Brain pericyte (primary cell): Measurements from ENCODE around the gene PTCRA.
"Not testable (repeated sequence)": the region's sequence is repeated elsewhere in the genome, so short reads cannot be mapped to it uniquely, and the experiment has no call there.

Experiments
- DNase-seq: peaks from one replicate; pipeline ENCODE4 v3.0.0-alpha.2; 2012; ENCODE audit warnings: low read depth, low spot score

PTCRA gene

DNA sequence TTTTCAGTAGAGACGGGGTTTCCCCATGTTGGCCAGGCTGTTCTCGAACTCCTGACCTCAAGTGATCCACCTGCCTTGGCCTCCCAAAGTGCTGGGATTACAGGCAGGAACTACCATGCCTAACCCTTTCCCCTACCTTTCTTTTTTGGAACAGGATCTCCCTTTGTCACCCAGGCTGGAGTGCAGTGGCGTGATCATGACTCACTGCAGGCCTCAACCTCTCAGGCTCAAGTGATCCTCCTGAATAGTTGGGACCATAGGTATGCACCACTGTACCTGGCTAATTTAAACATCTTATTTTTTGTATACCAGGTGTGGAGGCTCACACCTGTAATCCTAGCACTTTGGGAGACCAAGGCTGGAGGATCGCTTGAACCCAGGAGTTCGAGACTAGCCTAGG lies 25.5 kb downstream of the PTCRA start:
- not testable (repeated sequence) for DNase-seq

DNA sequence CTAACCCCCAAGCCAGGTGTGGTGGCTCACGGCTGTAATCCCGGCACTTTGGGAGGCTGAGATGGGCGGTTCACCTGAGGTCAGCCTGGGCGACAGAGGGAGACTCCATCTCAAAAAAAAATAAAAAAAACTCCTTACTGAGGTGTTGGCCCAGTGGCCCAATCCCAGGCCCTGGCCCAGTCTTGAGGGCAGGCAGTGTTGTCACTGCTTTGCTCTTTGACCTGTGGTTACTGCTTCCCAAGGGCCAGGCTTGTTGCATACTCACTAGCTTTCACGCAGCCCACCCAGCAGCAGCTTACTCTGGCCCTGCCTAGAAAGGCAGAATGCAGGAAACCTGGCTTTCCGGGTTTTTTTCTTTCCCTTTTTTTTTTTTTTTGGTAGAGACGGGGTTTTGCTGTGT lies 26.6 kb downstream of the PTCRA start:
- DNase-seq: no peak

DNA sequence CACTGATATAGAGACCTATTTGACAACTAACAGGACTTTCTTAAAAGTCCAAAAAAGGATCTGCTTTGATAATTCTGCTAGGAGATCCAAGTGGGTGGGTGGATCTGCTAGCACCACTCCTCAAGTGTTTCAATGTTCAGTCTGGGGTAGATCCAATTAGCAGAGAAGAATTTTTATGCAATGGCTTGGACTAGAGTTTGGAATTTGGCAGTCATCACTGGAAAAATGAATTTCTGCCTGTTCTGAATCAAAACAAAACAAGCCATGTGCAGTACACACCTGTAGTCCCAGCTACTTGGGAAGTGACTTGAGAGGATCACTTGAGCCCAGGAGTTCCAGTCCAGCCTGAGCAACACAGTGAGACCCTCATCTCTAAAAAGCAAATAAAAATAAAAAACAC lies 32.1 kb downstream of the PTCRA start:
- DNase-seq: no peak

DNA sequence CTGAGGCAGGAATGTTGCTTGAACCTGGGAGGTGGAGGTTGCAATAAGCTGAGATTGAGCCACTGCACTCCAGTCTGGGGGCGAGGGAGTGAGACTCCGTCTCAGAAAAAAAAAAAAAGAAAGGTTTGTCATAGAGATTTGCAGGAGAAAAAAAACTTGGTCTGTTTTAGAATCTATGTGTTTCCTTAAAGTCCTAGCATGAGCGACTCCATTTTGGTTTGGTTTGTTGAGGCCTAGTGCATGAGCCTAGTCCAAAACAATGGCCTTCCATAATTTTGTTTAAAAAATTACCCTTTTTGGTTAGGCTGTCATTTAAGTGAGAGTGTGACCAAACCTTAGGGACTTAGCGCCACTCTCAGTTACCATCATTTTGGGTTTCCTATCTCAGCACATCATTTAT lies 36.5 kb downstream of the PTCRA start:
- no peak for DNase-seq

DNA sequence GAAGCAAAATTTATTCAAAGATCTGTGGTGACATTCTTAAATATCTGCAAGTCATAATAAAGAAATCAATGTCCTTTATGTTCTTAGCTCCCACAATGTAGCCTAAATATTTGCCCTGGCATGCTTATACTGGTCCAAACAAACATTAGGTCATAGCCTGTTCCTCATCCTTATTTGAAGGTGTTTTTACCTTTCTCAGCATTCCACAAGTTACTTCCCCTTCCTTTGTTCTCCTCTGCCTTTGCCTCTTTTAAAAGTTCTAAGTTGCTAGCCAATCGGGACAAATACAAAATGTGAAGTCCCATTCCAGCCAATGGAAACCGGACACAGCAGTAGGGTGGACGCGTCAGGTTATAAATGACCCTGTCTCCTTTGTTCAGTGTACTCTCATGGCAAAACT lies 38.6 kb downstream of the PTCRA start:
- not testable (repeated sequence) for DNase-seq

DNA sequence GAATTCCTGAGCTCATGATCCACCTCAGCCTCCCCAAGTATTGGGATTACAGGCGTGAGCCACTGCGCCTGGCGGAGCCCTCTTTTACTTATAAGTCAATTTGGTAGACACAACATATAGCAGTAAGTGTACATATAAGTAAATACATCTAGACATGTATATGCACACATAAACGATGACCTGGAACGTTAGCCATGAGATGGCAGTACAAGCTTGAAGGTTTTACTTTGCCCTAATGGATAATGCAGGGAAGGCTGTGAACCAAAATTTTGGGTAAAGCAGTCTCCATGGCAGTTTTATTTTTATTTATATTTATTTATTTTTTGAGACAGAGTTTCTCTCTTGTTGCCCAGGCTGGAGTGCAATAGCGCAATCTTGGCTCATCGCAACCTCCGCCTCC lies 42.3 kb downstream of the PTCRA start:
- no peak for DNase-seq

DNA sequence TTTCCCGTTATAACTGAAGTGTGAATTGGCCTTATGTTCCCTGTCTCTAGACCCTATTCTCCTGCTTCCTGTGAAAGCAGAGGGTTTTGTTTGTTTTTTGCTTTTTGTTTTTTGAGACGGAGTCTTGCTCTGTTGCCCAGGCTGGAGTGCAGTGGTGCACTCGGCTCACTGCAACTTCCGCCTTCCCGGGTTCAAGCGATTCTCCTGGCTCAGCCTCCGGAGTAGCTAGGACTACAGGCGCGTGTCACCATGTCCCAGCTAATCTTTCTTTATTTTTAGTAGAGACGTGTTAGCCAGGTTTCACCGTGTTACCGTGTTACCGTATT lies 44.0 kb downstream of the PTCRA start:
- DNase-seq: no peak

DNA sequence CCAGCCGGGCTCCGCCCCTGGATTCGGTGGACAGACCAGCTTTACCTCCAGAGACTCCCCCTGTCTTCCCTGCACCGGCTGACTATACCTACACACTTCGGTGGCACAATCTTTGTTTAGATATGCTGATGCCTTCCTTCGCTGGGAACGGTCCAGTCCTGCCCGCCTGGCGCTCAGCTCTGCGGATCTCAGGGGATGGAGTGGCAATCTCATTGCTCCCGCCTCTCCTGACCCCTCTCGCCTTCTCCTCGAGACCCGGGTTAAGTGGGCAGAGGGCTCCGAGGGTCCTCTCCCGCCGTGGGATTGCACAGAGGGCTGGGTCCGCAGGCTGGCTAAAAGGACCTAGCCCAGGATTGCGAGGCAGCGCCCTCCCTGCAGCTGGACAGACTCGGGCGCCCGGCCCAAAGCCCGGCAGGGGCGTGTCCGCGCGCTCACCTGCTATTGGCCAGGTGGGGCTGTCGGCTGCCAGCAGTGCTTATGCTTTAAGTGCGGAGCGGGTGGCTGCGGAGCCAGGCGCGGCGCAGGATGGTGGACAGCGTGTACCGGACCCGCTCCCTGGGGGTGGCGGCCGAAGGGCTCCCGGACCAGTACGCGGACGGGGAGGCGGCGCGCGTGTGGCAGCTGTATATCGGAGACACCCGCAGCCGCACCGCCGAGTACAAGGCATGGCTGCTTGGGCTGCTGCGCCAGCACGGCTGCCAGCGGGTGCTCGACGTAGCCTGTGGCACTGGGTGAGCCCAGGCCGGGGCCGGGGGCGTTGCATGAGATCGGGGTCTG lies 44.6 kb downstream of the PTCRA start, which contains the start of gene GNMT:
Gene GNMT, plus strand, starts transcription at position 512 of the 777 bp plus-strand sequence. Its CDS starts 14 bp downstream, at position 526.
- DNase-seq: no peak

DNA sequence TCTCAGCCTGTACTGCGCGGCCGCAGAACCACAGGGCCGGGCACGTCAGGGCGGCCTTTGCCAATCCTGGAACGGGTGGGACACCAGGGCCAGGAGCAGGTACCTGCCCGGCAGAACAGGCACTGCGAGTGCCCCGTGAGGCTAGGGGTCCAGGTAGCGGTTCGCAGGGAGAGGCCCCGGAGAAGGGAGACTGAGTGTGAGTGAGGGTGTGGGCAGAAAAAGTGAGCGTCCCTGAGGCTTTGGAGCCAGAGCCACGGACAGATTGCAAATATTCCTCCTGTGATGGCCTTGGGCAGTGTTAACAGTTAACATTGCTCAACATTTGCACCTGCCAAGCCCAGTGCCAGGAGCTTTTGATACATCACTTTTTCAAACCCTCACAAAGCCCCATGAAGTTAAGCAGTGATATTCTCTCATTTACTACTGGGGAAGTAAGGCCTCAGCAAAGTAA lies 45.2 kb downstream of the PTCRA start:
- DNase-seq: no peak

DNA sequence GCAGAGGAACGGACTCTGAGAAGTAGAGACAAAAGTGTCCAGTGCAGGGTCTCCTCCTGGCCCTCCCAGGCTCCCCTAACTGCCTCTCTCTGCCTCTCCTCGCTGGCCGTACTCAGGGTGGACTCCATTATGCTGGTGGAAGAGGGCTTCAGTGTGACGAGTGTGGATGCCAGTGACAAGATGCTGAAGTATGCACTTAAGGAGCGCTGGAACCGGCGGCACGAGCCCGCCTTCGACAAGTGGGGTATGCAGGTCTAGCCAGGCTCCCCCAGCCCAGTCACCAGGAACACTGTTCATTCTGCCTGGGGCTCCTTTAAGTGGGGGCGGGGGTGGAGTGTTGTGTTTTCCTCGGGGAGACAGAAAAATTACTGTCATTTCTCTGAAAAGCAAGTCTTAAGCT lies 46.2 kb downstream of the PTCRA start:
- no peak for DNase-seq

DNA sequence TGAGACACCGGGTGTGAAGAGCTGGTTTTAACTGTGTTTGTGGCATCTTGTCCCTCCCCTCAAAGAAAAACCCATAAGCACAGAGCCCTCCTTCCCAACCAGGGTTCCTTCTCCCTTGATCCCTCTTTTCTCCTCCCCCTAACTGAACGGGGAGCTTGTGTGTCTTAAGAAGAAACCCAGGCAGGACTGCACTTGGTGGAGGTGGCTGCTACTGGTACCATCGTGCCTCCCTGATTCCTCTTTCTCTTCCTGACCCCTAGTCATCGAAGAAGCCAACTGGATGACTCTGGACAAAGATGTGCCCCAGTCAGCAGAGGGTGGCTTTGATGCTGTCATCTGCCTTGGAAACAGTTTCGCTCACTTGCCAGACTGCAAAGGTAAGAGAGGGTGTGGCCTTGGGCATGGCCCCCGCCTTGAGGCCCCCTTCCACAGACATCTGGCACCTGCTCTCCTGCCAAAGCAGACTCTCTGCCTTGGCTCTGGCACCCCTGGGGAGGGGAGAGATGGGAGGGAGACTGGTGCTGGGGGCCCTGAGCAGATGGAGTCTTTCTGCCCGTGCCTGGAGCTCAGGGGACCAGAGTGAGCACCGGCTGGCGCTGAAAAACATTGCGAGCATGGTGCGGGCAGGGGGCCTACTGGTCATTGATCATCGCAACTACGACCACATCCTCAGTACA lies 46.8 kb downstream of the PTCRA start:
- DNase-seq: no peak

DNA sequence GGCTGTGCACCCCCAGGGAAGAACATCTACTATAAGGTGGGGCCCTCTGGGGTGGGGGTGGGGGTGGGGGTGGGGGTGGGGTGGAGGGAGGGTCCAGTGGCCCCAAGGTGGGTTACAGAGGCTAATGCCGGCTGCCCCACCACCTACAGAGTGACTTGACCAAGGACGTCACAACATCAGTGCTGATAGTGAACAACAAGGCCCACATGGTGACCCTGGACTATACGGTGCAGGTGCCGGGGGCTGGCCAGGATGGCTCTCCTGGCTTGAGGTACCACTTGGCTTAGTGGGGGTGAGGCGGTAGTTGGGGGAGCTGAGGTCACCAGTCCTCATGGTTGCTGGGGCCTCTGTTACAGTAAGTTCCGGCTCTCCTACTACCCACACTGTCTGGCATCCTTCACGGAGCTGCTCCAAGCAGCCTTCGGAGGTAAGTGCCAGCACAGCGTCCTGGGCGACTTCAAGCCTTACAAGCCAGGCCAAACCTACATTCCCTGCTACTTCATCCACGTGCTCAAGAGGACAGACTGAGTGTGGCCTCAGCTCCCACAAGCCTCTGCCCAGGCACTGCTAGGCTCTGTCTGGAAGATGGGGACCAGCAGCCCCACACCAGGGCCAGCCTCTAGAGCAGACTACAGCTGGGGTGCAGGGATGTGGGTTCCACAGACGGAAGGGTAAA lies 47.5 kb downstream of the PTCRA start:
- DNase-seq: no peak

DNA sequence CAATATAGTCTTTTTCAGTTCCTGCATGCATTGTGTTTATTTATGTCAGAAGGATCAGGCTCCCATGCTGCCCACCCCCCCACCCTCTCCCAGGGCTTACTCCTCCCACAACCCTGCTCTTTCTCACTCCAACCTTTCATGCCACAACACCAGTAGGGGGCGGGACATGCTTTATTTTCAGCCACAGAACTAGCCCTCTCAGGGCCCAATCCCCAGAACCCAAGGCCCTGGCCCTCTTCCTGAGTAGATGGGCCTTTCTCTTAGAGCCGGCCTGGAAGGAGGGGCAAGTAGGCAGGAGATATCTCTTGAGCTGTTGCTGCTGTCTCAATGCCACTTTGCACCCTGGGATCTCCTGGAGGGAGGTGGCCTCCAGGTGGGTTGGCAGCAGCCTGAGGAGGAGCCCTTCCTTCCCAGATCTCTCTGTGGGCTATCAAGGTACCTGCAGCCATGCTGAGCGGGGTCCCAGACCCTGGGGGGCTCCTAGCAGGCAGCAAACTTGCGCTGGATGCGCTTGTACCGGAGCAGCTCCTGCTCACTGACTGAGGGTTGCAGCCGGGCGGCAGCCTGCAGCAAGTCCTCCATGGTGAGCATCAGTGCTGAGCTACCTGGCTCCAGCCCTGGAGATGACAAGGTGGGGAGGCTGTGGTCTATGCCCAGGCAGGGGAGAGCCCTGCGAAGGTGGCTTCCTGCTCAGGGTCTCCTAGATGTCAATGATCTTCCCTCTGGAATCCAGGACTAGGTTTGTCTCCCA lies 48.2 kb downstream of the PTCRA start:
- no peak for DNase-seq

DNA sequence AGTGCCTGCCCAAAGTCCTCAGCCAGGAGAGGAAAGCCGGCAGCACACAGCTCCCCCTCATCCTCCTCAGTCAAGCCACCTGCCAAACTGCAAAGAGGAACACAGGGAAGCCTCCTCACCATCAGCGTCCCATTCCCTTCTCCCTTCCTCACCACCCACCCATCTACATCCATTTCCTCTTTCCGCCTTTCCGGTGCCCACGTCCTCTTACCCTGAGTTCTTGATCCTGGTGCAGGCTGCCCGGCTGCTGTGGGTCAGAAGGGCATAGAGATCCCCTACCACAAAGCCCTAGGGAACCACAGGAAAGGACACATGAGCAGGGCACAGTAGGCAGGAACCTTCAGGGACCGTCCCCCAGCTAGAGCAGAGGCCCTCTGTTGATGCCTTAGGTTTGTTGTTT lies 50.7 kb downstream of the PTCRA start:
- no peak for DNase-seq

DNA sequence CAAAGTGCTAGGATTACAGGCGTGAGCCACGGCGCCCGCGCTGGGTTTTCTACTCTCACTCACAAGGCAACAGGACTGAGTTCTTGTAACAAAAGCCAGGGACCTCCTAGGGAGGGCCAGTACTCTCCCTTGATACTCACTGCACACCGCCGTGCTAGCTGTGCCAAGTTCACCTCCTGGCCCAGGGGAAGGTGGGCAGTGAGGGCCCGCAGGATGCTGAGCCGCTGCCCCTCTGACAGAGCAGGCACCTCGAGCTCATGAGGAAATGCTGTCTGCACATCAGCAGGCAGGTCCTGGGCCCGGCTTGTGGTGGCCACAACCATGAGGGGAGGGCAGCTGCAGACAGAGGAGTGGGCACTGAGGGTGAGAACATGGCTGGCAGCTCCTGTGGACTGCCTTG lies 51.4 kb downstream of the PTCRA start:
- no peak for DNase-seq

DNA sequence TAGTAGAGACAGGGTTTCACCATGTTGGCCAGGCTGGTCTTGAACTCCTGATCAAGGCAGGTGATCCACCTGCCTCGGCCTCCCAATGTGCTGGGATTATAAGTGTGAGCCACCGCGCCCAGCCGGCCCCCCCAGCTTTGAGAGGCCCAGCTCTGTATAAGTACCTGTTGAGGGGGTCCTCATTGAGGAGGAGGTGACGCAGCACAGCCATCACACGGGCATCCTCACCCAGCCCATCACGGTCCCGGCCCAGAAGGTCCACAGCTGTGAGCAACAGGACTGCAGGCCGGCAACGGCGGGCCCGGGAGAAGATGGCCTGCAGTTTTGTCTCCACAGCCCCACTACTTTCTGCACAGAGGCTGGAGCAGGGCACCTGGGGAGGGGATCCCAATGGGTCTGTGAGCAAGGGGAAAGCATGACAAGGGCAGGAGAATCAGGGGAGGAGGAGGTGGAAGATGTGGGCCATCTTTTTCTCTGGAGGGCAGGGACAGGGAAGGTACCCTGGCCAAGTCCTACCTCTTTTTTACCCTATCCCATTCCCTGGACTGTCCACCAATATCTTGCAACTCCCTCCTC lies 52.4 kb downstream of the PTCRA start:
- DNase-seq: no peak

DNA sequence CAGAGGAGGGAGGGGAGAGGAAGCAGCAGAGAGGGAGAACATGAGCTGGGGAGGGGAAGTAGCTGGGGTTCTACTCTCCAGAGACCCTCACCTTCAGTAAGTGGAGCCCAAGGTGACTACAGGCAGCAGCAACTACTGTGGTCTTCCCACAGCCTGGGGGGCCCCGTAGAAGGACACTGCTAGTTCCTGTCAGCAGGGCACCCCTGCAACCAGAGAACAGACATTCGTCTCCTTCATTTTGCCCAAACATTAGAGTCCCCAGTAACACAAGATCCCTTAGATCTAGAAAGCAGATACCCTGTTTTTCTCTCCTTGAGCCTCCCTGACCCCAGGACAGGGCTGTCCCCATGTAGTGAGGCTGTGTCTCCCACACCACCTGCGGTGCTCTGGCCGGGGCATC lies 52.9 kb downstream of the PTCRA start:
- DNase-seq: no peak

DNA sequence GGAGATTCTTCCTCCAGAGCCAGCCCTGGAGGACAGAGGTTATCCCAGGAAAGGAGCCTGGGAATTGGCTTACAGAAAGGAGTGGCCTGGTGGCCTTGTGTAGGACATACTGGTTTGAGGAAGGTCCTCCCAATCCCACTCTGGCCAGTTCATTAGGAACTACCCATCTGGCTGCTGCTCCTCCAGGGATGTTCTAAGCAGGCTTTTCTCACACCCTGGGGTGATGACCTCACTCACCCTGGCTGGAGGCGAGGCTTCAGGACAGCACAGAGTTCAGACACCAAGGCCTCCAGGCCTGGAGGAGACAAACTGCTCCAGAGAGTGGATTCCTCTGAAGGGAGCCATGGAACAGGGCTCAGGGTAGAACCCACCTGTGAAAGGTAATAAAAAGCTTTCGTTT lies 53.6 kb downstream of the PTCRA start:
- no peak for DNase-seq

DNA sequence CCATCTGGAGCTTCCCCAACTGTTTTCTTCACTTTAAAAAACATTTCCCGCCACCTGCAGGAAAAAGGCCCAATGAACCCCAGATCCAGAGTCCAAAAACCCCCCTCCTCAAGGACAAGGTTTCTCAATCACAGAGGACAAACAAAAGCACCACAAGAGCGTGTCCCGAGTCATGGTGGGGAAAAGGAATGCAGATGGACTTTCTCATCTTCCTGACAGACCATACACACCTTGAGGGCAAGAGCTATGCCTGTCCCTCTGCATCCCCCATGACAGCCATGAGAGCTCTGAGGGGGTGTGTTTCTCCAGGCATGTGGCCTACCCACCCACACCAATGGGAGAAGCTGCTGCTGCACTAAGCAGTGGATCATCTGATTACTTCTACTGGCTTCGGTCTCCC lies 54.1 kb downstream of the PTCRA start:
- DNase-seq: no peak

DNA sequence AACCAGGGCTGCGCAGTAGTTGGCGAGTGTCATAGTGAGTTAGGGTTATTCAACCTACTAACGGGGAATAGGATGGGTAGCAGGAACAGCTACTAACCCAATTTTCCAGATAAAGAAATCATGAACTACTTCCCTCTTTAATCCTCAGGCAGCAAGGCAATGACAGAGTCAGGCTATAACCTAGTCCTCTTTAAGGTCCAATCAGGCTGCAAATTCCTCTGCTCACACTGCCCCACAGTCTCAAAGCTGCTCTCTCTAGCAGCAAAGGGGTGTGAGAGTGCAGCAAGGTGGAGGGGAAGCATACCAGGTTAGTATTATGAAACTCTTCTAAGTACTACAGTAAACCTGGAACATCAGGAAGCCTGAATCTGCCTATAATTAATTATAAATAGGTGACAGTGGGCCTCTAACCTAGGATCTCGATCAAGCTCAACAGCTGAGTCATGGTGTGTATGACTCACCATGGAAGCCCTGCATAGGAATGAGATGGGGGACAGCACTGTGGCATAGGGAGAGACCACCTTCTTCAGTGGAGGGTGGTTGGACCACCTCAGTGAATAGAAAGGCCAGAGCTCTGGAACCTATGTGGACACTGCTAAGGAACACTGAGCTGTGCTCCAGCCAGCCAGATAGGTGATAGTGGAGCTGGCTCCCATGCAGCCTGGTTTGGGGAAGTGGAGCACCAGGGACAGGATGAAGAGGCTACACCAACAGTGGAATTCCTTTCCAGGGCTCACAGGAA lies 55.2 kb downstream of the PTCRA start:
- no peak for DNase-seq

DNA sequence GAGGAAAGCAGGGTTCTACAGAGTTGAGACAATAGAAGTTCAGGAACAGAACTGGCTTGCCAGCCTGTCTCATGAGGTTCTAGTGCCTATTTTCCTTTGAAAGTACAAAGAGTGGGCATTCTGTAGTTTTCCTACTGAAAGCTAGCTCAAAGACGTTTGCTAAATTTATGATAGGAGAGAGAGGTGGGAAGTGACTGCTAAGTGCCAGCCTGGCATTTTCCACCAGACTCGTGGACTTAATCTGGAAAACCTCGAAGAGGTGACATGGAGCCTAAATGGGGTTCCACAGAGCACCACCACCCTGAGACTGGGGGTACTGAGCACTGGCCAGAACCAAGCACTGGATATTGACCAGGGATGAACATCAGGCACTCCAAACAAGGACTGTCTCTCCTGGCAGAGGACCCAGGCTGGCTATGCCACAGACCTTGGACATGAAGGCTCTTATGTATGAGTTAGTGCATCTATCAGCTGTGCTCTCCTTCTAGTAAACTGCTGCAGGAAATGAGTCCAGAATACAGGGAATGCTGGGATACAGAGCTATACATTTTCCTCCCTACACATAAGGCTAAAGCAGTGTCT lies 56.0 kb downstream of the PTCRA start:
- DNase-seq: no peak
